NCI-H82 (cell line): ENCODE measurements around the gene CCDC120.

ENCODE experiments used
- DNase-seq: peaks from one replicate; lab custom pipeline; 2025; lab: John Stamatoyannopoulos, UW

Gene CCDC120

GRCh38 chrX:49101629-49101984 lies 42.8 kb downstream of the CCDC120 start:
- DNase-seq: peak; percentile 25

- DNase-seq: peak; percentile 29
Observed at GRCh38 chrX:49102190-49102589, 43.4 kb downstream of the CCDC120 start.

- no peak for DNase-seq
Observed at GRCh38 chrX:49103637-49104036, 44.8 kb downstream of the CCDC120 start.

GRCh38 chrX:49106296-49106695 lies 47.5 kb downstream of the CCDC120 start:
- DNase-seq: no peak

DNA sequence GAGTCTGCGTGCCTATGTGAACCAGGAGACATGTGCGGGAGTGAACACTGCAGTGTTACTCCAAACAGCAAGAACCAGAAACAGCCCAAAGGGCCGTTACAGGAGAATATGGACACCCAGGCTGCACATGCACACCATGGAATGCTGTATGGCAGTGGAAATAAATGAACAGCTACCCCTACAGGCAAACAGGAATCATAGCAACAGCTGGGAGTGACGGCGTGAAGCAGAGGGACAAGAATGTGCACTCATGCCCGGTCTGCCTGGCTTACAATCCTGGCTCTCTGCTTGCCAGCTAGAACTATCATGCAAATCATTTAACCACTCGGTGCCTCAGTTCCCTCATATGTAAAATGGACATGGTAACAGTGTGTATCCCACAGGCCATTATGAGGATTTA lies 48.1 kb downstream of the CCDC120 start:
- peak; percentile 60 for DNase-seq

- DNase-seq: no peak
Observed at GRCh38 chrX:49108641-49109040, 49.8 kb downstream of the CCDC120 start.

DNA sequence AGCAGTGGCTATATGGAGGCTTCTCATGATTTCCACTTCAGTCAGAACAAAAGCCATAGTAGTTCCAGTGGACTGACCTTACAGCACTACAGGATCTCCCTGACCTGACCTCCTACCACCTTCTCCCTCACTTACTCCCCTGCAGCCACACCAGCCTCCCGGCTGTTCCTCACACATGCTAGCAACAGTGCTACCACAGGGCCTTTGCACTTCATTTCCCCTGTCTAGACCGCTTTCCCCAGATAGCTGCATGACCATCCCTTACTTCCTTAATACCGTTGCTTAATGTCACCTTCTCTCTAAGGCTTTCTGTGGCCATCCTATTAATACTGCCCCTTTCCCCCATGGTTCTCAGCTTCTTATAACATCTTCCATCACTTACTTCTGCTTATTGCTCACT lies 51.6 kb downstream of the CCDC120 start:
- DNase-seq: no peak

DNA sequence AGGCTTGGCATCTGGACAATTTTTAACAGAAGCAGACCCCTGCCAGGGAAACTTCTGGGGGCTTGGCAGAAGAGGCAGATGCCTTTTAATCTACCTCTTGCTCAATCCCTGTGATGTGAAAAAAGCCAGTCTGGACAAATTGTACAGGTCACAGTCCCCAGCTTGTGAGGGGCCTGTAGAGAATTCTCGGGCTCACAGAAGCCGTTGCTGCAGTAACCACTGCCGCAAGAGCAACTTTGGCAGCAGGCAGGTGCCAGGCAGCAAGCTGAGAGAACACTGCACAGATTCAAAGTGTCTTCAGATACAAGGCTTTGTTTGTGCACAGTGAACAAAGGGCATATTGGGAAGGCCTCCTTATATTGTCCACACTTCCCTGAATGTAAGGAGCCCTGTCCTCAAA lies 53.0 kb downstream of the CCDC120 start:
- no peak for DNase-seq

DNA sequence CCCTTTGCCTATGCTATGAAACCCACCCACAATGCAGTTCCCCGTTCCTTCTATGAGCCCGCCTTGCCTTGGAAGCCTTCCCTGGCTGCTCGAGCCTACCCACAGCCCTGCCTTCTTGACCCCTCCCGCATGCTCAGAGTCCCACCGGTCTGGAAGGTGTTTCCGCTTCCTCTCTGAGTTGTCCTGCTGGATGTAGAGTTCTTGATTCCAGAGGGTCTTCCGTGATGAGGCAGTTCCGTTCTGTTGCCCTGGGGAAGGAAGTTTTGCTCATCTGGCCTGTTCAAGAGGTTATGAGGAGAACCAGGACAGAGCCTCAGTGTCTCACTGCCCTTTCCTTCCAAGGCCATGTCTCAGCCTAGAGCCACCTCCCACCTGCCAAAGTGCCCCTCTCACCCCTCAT lies 57.3 kb downstream of the CCDC120 start:
- DNase-seq: no peak

DNA sequence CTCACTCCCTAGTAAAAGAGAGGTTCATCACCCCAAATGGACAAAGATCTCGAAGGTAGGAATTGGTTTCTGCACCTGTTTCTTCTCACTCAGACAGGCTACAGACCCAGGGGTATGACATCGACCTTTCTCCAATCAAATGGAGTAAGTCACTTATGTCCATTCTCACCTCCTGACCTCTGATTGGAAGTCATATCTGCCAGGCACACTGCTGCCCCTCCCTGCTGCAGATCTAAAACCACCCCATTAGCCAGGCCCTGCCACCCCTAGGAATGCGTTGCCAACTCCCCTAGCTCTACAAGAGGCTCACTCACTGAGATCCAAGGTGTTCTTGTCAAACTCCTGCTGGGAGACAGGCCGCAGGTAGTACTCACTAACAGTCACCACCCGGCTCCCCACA lies 57.9 kb downstream of the CCDC120 start:
- DNase-seq: no peak

GRCh38 chrX:49117581-49117980 lies 58.8 kb downstream of the CCDC120 start:
- DNase-seq: no peak
